T-helper 2 cell treated with Interferon-gamma antibody and Interleukin-4, amounts not matched to agents 100 ng/mL and 5 ng/mL, for 36 hours (primary cell): ENCODE results near the gene ZNF695. TPM values are rescaled to one million over a fixed set of nuclear protein-coding genes. Genes with fewer than 3 reads are reported as not detected.

Source experiments
- intact Hi-C: fragments of 100-400 bp; cut with micrococcal nuclease; formaldehyde crosslinking; loops from one replicate; pipeline ENCODE4 v1.15.1; 2023
- total RNA-seq: library from RNA; stranded (reverse); gene quantifications from 2 replicates; pipeline ENCODE4 v1.2.3, GENCODE V29; 2022

The ZNF695 gene
- total RNA-seq, 1 donor from 2014 or later, result 0.95 TPM

- intact Hi-C loops, result no loop called here
These were observed 47.7 kb downstream of the ZNF695 start for GRCh38 chr1:246959944-246960693.

- intact Hi-C loops, result no loop called here
These were observed 53.7 kb downstream of the ZNF695 start for GRCh38 chr1:246954126-246954525.

DNA sequence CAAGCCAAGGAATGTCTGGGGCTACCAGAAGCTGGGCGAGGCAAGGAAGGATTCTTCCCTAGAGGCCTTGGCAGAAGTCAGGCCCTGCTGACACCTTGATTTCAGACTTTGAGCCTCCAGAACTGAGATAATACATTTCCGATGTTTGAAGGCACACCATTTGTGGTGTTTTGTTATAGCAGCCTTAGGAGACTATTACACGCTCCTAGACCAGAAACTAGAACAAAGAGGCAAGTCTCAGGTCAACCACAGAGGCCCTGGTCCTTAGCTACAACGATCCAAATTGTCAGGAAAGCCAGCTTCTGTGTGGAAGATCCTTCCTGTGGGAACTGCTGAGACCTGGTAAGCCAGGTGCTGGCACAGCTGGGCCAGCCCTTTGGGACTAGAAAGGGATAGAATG, 56.4 kb downstream of the ZNF695 start:
- intact Hi-C loops, result no loop called here

DNA sequence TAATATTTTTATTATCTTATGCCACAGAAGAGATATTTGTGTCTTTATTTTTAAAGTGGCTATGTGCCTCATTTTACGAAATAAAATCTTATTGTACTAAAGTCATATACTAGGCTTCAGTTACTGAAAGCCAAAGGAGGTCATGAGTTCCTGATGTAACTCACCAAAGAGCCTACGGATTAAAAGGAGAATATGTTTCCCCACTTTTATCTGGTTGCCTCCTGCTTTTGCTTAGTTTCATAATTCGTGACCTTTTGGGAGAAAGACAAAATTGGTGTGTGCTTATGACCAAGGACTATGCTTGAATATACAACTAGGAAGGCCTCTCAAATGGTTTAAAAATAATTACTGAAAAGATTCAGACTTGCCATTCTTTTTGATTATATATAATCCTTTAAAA, 57.9 kb downstream of the ZNF695 start:
- intact Hi-C loops, result no loop called here

DNA sequence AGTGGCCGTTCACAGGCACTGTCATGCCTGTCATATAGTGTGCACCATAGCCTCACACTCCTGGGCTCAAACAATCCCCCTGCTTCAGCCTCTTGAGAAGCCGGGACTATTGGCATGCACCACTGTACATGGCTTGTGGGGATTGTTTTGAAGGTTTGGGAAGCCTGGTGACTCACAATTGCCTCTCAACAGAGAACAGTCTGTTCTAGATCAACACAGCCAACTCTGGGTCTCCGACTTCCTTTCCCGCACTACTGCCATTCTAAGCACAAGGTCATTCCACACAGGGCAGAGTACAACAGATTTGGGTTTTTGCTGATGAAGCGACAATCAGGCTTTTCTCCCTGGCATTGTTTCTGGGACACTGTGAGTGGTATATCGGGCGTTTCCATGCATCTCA, 60.6 kb downstream of the ZNF695 start:
- intact Hi-C loops, result no loop called here

DNA sequence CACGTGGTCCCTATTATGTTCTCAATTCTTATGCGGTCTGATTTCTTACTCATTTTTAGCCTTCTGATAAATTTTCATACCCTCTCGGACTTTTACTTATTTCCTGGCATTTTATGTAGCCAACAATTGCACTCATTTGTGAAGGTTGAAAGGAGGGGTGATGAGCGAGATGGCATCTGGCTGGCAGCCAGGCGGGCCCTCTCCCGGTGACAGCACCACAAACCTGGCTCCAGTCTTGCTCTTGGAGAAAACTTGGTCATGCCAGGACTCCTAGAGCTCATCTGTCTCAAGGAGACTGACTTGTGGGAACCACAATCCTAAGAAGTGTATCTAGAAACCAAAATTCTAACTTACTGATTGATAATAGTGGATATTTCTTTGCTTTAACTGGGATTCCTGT, 61.5 kb downstream of the ZNF695 start:
- intact Hi-C loops, result no loop called here

Other genes starting within 250 kb of the ZNF695 start
- gene AHCTF1, start 76.1 kb downstream of the ZNF695 start, total RNA-seq, result 36.2 and 40.9 TPM in 2 replicates
- 2.0 and 2.2 TPM in 2 replicates for gene ZNF670, start 70.8 kb upstream of the ZNF695 start, total RNA-seq
- 9.2 and 9.7 TPM in 2 replicates for gene ZNF669, start 96.3 kb upstream of the ZNF695 start, total RNA-seq
- gene ZNF124, start 164.0 kb upstream of the ZNF695 start, total RNA-seq, result 18.8 and 20.4 TPM in 2 replicates
- not detected in 2 replicates for gene VN1R5, start 248.0 kb upstream of the ZNF695 start, total RNA-seq